Liver (tissue), 9 donors: ENCODE data around the gene TXN2. TPM values are rescaled to one million over a fixed set of nuclear protein-coding genes. Genes with fewer than 3 reads are reported as not detected.

Experiments
- DNase-seq: peaks from one replicate; pipeline ENCODE4 v3.0.0-alpha.2; 2017; ENCODE audit warnings: low spot score
- H3K27ac ChIP-seq, 2 donors: one replicate each; pipeline ENCODE4 v1.7.0; 2013; ENCODE audit warnings: inconsistent platforms in 2 of 2, low read length in 2 of 2, control low read depth in 1 of 2, low read depth in 1 of 2, mild to moderate bottlenecking in 1 of 2
- H3K27me3 ChIP-seq, 4 donors: one replicate each; pipeline versions ENCODE4 v1.6.1 to v1.7.0; 2013; ENCODE audit warnings: low read length in 3 of 4, inconsistent platforms in 1 of 4, mild to moderate bottlenecking in 1 of 4, moderate library complexity in 1 of 4; ENCODE audit not compliant: control insufficient read depth in 4 of 4, insufficient read depth in 4 of 4
- H3K36me3 ChIP-seq, 4 donors: one replicate each; pipeline versions ENCODE4 v1.6.1 to v1.7.0; 2013; ENCODE audit warnings: low read length in 3 of 4, mild to moderate bottlenecking in 3 of 4, low read depth in 1 of 4, moderate library complexity in 1 of 4; ENCODE audit not compliant: control insufficient read depth in 4 of 4, insufficient read depth in 3 of 4
- H3K4me1 ChIP-seq, 4 donors: one replicate each; pipeline versions ENCODE4 v1.6.1 to v1.7.0; 2013; ENCODE audit warnings: low read length in 3 of 4, mild to moderate bottlenecking in 3 of 4, moderate library complexity in 1 of 4; ENCODE audit not compliant: control insufficient read depth in 4 of 4, insufficient read depth in 4 of 4
- H3K4me3 ChIP-seq, 3 donors: one replicate each; pipeline versions ENCODE4 v1.6.1 to v1.7.0; 2013; ENCODE audit warnings: low read length in 3 of 3, control low read depth in 1 of 3, low read depth in 1 of 3, mild to moderate bottlenecking in 1 of 3
- H3K9ac ChIP-seq, 2 donors: one replicate each; pipeline ENCODE4 v1.7.0; 2013; ENCODE audit warnings: low read length in 2 of 2, mild to moderate bottlenecking in 2 of 2, moderate library complexity in 2 of 2, control low read depth in 1 of 2, low read depth in 1 of 2
- H3K9me3 ChIP-seq, 4 donors: one replicate each; pipeline versions ENCODE4 v1.6.1 to v1.7.0; 2013; ENCODE audit warnings: low read length in 3 of 4; ENCODE audit not compliant: control insufficient read depth in 4 of 4
- ATF3 ChIP-seq: IDR thresholded peaks from 2 replicates; pipeline ENCODE4 v1.6.1; 2016; ENCODE audit warnings: antibody characterized with exemption
- EGR1 ChIP-seq, 2 donors: IDR thresholded peaks; 2 replicates each; pipeline ENCODE4 v1.6.1; 2016 to 2018; ENCODE audit warnings: antibody characterized with exemption in 2 of 2, low read depth in 2 of 2
- FOXA1 ChIP-seq: IDR thresholded peaks from 2 replicates; pipeline ENCODE4 v1.6.1; 2016; ENCODE audit warnings: antibody characterized with exemption
- FOXA2 ChIP-seq: IDR thresholded peaks from 2 replicates; pipeline ENCODE4 v1.6.1; 2016; ENCODE audit warnings: antibody characterized with exemption
- GABPA ChIP-seq, 2 donors: IDR thresholded peaks in 1 of 2; conservative IDR thresholded peaks in 1 of 2; 2 replicates each; pipeline ENCODE4 v1.6.1; 2016; ENCODE audit warnings: antibody characterized with exemption in 2 of 2, mild to moderate bottlenecking in 1 of 2, moderate library complexity in 1 of 2
- HNF4A ChIP-seq, 2 donors: conservative IDR thresholded peaks; 2 replicates each; pipeline ENCODE4 v1.6.1; 2016; ENCODE audit warnings: antibody characterized with exemption in 2 of 2, mild to moderate bottlenecking in 2 of 2
- HNF4G ChIP-seq: IDR thresholded peaks from 2 replicates; pipeline ENCODE4 v1.6.1; 2016; ENCODE audit warnings: antibody characterized with exemption
- JUND ChIP-seq, 2 donors: IDR thresholded peaks; 2 replicates each; pipeline ENCODE4 v1.6.1; 2016; ENCODE audit warnings: antibody characterized with exemption in 2 of 2
- NR2F2 ChIP-seq: IDR thresholded peaks from 2 replicates; pipeline ENCODE4 v1.6.1; 2016; ENCODE audit warnings: antibody characterized with exemption
- RAD21 ChIP-seq, 2 donors: IDR thresholded peaks; 2 replicates each; pipeline ENCODE4 v1.6.1; 2016; ENCODE audit warnings: antibody characterized with exemption in 2 of 2, mild to moderate bottlenecking in 2 of 2
- RXRA ChIP-seq, 2 donors: IDR thresholded peaks; 2 replicates each; pipeline ENCODE4 v1.6.1; 2017 to 2018; ENCODE audit warnings: antibody characterized with exemption in 2 of 2, mild to moderate bottlenecking in 1 of 2
- SP1 ChIP-seq: IDR thresholded peaks from 2 replicates; pipeline ENCODE4 v1.6.1; 2018; ENCODE audit warnings: antibody characterized with exemption, mild to moderate bottlenecking
- TAF1 ChIP-seq: conservative IDR thresholded peaks from 2 replicates; pipeline ENCODE4 v1.6.1; 2016; ENCODE audit warnings: antibody characterized with exemption, mild to moderate bottlenecking
- YY1 ChIP-seq: IDR thresholded peaks from 2 replicates; pipeline ENCODE4 v1.6.1; 2016; ENCODE audit warnings: antibody characterized with exemption, mild to moderate bottlenecking
- WGBS: extraction: QIAGEN DNeasy Blood & Tissue Kit; methylation state at CpG from one replicate; pipeline ENCODE4 v1.1.7; 2013; 5-methylcytosine and 5-hydroxymethylcytosine counted together
- polyA plus RNA-seq, 2 donors: library from polyadenylated mRNA; stranded (reverse) in 1 of 2; unstranded in 1 of 2; fragments of 200-250 nt in 1 of 2; fragments of >200 nt in 1 of 2; fragmentation: Nextera tagmentation in 1 of 2; extraction: Ambion mirVana in 1 of 2; gene quantifications; one replicate each; pipeline versions ENCODE4 v1.2.1 to v1.2.3, GENCODE V29; 2013 to 2015
- total RNA-seq, 2 donors: library from RNA; depleted of rRNA; stranded (reverse); fragments of >200 nt; gene quantifications; one replicate each; pipeline ENCODE4 v1.2.3, GENCODE V29; 2014
- TF ChIP-seq, protein P1 (sequence below): IDR thresholded peaks from 2 replicates; pipeline ENCODE4 v1.6.1; 2016; ENCODE audit warnings: antibody characterized with exemption
- TF ChIP-seq, protein P2 (sequence below): fragments of 150-350 bp; IDR thresholded peaks from 2 replicates; pipeline ENCODE4 v1.5.1; 2017; ENCODE audit warnings: improper control_type of control experiment, low read depth, low read length; ENCODE audit not compliant: missing input control
- TF ChIP-seq, protein P3 (sequence below): IDR thresholded peaks from 2 replicates; pipeline ENCODE4 v1.6.1; 2016; ENCODE audit warnings: antibody characterized with exemption
- donor health status: healthy.
- donor health status: healthy.
- donor health status: healthy.
- donor health status: healthy.
- donor health status: healthy.

Gene TXN2
- total and polyA plus RNA-seq, 4 donors, result 27.5 to 154 (median 73.4) TPM

DNA sequence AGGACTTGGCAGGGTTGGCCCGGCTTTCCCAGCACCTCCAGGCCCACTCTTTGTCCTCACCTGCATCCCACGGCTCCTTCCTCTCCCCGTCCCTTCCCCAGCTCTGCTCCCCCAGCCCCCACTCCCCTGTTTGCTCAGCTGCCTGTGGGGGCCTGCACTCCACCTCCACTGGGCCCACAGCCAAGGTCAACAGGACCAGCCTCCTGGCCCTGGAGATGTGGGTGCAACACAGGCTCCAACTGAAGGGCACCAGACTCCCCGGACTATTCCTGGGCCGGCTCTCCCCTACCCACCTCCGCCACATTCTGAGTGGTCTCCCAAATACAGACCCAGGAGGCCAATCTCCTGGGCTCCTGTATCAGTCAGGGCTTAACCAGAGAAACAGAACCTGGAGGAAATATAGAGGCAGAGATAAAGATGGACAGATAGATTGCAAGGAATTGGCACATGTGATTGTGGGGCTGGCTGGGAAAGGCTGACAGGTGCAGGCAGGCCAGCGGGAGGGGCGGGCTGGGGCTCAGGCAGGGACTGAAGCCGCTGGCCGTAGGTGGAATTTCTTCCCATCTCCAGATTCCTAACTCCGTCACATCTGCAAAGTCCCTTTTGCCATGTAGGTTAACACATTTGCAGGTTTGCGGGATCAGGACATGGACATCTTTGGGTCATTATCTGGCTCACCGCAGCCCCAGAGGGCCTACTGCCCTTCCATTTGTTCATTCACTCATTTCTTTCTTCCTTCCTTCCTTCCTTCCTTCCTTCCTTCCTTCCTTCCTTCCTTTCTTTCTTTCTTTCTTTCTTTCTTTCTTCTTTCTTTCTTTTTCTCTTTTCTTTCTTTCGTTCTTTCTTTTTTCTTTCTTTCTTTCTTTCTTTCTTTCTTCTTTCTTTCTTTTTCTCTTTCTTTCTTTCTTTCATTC, 47.9 kb downstream of the TXN2 start:
- 56% methylated on average over 13 of the region's 14 CpGs for WGBS
- Histone ChIP-seq H3K9ac (no peak overlapping the region), H3K27me3 (no peaks in the 10 kb centered on the region), H3K4me1 (peaks cover 2 to 32% (median 19%) of the 10 kb centered on the region in 4 donors), H3K4me3 (no peak overlapping the region), H3K9me3 (no peaks in the 10 kb centered on the region), H3K27ac (no peak overlapping the region), H3K36me3 (no peaks in the 10 kb centered on the region)
- DNase-seq, result no peak
- TF ChIP-seq EGR1 (IDR thresholded peaks at IDR 0.05; ENCODE audit: low read depth in 2 of 2) (no peak), FOXA1 (no peak), GABPA (IDR thresholded peaks at IDR 0.05 in 1 of 2, conservative IDR thresholded peaks at IDR 0.05 in 1 of 2) (no peak), TAF1 (no peak), RXRA (IDR thresholded peaks at IDR 0.05) (no peak), JUND (IDR thresholded peaks at IDR 0.05) (no peak)
- TF ChIP-seq, protein P1, sequence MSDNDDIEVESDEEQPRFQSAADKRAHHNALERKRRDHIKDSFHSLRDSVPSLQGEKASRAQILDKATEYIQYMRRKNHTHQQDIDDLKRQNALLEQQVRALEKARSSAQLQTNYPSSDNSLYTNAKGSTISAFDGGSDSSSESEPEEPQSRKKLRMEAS, result no peak

- Histone ChIP-seq H3K27me3 (no peaks in the 10 kb centered on the region), H3K4me3 (no peak overlapping the region), H3K36me3 (no peaks in the 10 kb centered on the region), H3K27ac (no peak overlapping the region), H3K9ac (no peak overlapping the region), H3K9me3 (no peaks in the 10 kb centered on the region), H3K4me1 (peaks cover 2 to 32% (median 19%) of the 10 kb centered on the region in 4 donors)
- TF ChIP-seq HNF4G (no peak), GABPA (IDR thresholded peaks at IDR 0.05 in 1 of 2, conservative IDR thresholded peaks at IDR 0.05 in 1 of 2) (no peak), FOXA2 (no peak), FOXA1 (no peak), YY1 (no peak), EGR1 (IDR thresholded peaks at IDR 0.05; ENCODE audit: low read depth in 2 of 2) (no peak), SP1 (no peak), NR2F2 (no peak), JUND (IDR thresholded peaks at IDR 0.05) (no peak), RXRA (IDR thresholded peaks at IDR 0.05) (no peak), ATF3 (no peak), HNF4A (conservative IDR thresholded peaks at IDR 0.05) (no peak), TAF1 (no peak), RAD21 (IDR thresholded peaks at IDR 0.05) (no peak)
- TF ChIP-seq, protein P2, sequence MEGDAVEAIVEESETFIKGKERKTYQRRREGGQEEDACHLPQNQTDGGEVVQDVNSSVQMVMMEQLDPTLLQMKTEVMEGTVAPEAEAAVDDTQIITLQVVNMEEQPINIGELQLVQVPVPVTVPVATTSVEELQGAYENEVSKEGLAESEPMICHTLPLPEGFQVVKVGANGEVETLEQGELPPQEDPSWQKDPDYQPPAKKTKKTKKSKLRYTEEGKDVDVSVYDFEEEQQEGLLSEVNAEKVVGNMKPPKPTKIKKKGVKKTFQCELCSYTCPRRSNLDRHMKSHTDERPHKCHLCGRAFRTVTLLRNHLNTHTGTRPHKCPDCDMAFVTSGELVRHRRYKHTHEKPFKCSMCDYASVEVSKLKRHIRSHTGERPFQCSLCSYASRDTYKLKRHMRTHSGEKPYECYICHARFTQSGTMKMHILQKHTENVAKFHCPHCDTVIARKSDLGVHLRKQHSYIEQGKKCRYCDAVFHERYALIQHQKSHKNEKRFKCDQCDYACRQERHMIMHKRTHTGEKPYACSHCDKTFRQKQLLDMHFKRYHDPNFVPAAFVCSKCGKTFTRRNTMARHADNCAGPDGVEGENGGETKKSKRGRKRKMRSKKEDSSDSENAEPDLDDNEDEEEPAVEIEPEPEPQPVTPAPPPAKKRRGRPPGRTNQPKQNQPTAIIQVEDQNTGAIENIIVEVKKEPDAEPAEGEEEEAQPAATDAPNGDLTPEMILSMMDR, result no peak
- TF ChIP-seq, protein P1, result no peak
- TF ChIP-seq, protein P3, sequence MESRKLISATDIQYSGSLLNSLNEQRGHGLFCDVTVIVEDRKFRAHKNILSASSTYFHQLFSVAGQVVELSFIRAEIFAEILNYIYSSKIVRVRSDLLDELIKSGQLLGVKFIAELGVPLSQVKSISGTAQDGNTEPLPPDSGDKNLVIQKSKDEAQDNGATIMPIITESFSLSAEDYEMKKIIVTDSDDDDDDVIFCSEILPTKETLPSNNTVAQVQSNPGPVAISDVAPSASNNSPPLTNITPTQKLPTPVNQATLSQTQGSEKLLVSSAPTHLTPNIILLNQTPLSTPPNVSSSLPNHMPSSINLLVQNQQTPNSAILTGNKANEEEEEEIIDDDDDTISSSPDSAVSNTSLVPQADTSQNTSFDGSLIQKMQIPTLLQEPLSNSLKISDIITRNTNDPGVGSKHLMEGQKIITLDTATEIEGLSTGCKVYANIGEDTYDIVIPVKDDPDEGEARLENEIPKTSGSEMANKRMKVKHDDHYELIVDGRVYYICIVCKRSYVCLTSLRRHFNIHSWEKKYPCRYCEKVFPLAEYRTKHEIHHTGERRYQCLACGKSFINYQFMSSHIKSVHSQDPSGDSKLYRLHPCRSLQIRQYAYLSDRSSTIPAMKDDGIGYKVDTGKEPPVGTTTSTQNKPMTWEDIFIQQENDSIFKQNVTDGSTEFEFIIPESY, result no peak
- DNase-seq, result no peak
- WGBS, result 80% methylated on average over 15 of the region's 15 CpGs
Observed at GRCh38 chr22:36432592-36433317, 48.7 kb downstream of the TXN2 start.
